Brain microvascular endothelial cell (primary cell): Measurements from ENCODE around the gene RAD51AP2.

Source experiments
- DNase-seq: peaks from one replicate; pipeline ENCODE4 v3.0.0-alpha.2; 2020
- H3K27ac ChIP-seq: fragments of 250-450 bp; sonication (Bioruptor Pico); 2 replicates; pipeline ENCODE4 v1.5.1; 2020; ENCODE audit warnings: mild to moderate bottlenecking, moderate library complexity
- H3K27me3 ChIP-seq: fragments of 250-450 bp; sonication (Bioruptor Pico); replicated peaks from 2 replicates; pipeline ENCODE4 v1.5.1; 2020; ENCODE audit warnings: mild to moderate bottlenecking
- H3K36me3 ChIP-seq: fragments of 250-450 bp; sonication (Bioruptor Pico); replicated peaks from 2 replicates; pipeline ENCODE4 v1.5.1; 2020; ENCODE audit warnings: mild to moderate bottlenecking
- H3K4me3 ChIP-seq: 2 replicates; pipeline ENCODE4 v1.5.1; 2011; ENCODE audit warnings: low read depth, mild to moderate bottlenecking, control low read depth, low read length, moderate library complexity
- in situ Hi-C: cut with HindIII; loops from 2 replicates; pipeline ENCODE4 v1.10.0; 2017; ENCODE audit warnings: low sequenced_read_pairs, low pct_ligation_motif_present
- TF ChIP-seq, protein P1 (sequence below): IDR thresholded peaks from 2 replicates; pipeline ENCODE4 v1.5.1; 2011; ENCODE audit warnings: low read depth, mild to moderate bottlenecking, moderate library complexity, low read length, control low read depth, inconsistent platforms; ENCODE audit errors: missing control alignments

Gene RAD51AP2

DNA sequence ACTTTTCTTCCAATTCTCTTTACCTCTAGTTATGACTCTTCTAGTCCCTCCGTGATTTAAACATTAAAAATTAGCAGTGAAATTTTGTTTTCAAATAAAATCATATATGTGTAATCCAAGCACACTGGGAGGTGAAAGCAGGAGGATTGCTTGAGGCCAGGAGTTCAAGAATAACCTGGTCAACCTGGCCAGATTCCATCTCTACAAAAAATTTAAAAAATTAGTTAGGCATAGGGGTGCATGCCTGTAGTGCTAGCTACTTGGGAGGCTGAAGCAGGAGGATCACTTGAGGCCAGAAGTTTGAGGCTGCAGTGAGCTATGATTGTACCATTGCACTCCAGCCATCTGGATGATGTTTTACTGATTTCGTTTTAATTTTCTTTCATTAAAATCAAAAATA lies 15.3 kb upstream of the RAD51AP2 start:
- Histone ChIP-seq H3K4me3 (no peak overlapping the region), H3K36me3 (no peaks in the 10 kb centered on the region), H3K27ac (no peak overlapping the region), H3K27me3 (no peaks in the 10 kb centered on the region)
- TF ChIP-seq, protein P1, sequence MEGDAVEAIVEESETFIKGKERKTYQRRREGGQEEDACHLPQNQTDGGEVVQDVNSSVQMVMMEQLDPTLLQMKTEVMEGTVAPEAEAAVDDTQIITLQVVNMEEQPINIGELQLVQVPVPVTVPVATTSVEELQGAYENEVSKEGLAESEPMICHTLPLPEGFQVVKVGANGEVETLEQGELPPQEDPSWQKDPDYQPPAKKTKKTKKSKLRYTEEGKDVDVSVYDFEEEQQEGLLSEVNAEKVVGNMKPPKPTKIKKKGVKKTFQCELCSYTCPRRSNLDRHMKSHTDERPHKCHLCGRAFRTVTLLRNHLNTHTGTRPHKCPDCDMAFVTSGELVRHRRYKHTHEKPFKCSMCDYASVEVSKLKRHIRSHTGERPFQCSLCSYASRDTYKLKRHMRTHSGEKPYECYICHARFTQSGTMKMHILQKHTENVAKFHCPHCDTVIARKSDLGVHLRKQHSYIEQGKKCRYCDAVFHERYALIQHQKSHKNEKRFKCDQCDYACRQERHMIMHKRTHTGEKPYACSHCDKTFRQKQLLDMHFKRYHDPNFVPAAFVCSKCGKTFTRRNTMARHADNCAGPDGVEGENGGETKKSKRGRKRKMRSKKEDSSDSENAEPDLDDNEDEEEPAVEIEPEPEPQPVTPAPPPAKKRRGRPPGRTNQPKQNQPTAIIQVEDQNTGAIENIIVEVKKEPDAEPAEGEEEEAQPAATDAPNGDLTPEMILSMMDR, result no peak
- in situ Hi-C loops, result no loop called here
- DNase-seq, result no peak

DNA sequence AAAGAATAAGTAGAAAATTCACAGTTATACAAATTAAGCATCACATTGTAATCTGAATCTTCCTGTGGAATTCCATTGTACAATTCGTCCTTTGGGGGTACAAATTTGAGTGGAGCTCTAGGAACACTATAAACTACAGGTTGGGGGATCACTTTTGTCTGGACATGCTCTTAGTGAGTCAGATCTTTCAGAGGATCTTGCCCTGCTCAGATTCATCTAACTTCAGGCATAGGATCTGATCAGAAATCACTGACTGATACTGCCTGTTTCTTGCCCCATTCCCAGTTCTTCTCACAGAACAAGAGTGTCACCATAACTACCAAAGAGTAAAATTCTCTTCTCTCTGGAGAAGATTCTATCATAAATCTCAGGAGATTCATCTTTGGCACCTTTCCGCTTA lies 11.5 kb upstream of the RAD51AP2 start:
- no peak overlapping the region for H3K4me3 ChIP-seq
- DNase-seq, result no peak
- H3K36me3 ChIP-seq, result no peaks in the 10 kb centered on the region
- in situ Hi-C loops, result no loop called here
- H3K27me3 ChIP-seq, result no peaks in the 10 kb centered on the region
- TF ChIP-seq, protein P1, result no peak
- no peak overlapping the region for H3K27ac ChIP-seq

DNA sequence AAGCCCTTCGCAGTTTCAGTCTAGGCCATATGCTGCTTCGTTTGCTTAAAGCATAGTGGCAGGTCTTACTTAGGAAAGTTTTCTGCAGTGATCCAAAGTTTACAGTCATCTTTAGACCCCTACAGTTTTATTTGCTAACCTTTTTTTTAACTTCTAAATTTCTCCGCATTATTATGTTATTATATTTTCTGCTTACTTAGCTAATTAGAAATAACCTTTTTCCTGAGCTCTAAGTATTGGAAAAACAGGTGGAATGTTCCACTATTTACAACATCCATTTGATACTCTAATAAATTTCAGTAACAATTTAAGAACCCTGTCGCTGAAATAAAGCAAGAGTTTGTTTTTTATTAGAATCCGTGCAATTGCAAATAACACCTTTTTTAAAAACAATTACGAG lies 4.1 kb upstream of the RAD51AP2 start:
- DNase-seq, result no peak
- TF ChIP-seq, protein P1, result no peak
- Histone ChIP-seq H3K36me3 (no peaks in the 10 kb centered on the region), H3K27ac (no peak overlapping the region), H3K27me3 (no peaks in the 10 kb centered on the region), H3K4me3 (no peak overlapping the region)
- in situ Hi-C loops, result no loop called here

DNA sequence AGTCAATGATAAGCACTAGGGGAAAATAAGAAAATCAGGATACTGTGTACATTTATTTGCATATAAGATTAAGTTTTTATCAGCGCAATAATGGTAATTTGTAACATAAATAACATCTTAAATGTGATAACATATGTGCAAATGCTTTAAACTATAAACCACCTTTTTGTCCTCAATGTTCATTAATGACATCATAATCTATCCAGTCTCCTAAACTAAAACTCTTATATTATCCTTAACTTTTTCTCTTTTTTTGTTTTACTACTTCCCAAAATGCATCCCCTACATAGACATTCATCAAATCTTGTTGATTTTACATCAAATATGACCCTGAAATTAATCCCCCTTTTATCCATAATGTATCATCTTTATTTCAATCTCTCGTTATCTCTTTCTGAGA lies 3.4 kb upstream of the RAD51AP2 start:
- TF ChIP-seq, protein P1, result no peak
- DNase-seq, result no peak
- in situ Hi-C loops, result no loop called here
- Histone ChIP-seq H3K4me3 (no peak overlapping the region), H3K27me3 (no peaks in the 10 kb centered on the region), H3K27ac (no peak overlapping the region), H3K36me3 (no peaks in the 10 kb centered on the region)

DNA sequence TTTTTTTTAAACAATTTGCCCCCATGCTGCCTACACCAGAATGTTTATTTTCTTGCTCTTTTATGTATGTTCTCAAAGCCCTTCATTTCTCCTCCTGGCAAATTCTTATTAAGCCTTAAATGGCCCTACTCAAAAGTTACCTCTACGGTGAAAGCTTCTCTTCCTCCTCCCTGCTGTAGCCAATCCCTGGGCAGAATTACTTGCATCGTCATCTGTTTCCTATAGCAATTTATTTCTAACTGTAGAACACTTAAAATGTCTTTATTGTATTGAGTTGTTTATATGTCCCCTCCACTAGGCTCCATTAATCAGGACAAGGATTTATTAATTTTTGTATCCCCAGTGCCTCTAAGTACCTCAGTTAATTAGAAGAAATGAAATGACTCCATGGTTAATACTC lies 2.5 kb upstream of the RAD51AP2 start:
- Histone ChIP-seq H3K27me3 (no peaks in the 10 kb centered on the region), H3K36me3 (no peaks in the 10 kb centered on the region), H3K4me3 (no peak overlapping the region), H3K27ac (no peak overlapping the region)
- in situ Hi-C loops, result no loop called here
- DNase-seq, result no peak
- TF ChIP-seq, protein P1, result no peak

DNA sequence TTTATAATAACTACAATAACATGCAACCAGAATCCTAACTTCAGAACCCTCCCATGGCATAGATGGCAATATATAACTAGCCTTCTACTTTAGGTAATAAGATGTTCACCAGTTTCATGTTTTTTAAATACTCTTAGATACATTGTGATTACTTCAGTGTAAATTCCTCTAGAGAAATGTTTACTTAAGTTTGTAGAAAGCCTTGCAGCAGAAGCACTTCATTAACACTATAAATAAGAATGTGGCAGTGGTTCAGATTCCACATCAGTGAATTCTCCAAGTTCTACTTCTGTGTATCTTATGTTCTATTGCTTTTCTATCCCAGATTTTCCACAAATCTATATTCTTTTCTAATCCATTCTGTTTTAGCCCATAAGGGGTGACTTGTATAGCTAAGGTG lies 1.2 kb upstream of the RAD51AP2 start:
- TF ChIP-seq, protein P1, result no peak
- Histone ChIP-seq H3K27ac (no peak overlapping the region), H3K36me3 (no peaks in the 10 kb centered on the region), H3K4me3 (no peak overlapping the region), H3K27me3 (no peaks in the 10 kb centered on the region)
- in situ Hi-C loops, result no loop called here
- DNase-seq, result no peak
